NT2/D1 (cell line): ENCODE measurements around the gene CPLX1.

Experiments used
- SUZ12 ChIP-seq: IDR thresholded peaks from 2 replicates; pipeline ENCODE4 v1.6.1; 2011; ENCODE audit not compliant: insufficient read length, insufficient read depth; ENCODE audit errors: extremely low read depth
- YY1 ChIP-seq: IDR thresholded peaks from 2 replicates; pipeline ENCODE4 v1.6.1; 2011; ENCODE audit not compliant: insufficient read length, insufficient read depth

DNA sequence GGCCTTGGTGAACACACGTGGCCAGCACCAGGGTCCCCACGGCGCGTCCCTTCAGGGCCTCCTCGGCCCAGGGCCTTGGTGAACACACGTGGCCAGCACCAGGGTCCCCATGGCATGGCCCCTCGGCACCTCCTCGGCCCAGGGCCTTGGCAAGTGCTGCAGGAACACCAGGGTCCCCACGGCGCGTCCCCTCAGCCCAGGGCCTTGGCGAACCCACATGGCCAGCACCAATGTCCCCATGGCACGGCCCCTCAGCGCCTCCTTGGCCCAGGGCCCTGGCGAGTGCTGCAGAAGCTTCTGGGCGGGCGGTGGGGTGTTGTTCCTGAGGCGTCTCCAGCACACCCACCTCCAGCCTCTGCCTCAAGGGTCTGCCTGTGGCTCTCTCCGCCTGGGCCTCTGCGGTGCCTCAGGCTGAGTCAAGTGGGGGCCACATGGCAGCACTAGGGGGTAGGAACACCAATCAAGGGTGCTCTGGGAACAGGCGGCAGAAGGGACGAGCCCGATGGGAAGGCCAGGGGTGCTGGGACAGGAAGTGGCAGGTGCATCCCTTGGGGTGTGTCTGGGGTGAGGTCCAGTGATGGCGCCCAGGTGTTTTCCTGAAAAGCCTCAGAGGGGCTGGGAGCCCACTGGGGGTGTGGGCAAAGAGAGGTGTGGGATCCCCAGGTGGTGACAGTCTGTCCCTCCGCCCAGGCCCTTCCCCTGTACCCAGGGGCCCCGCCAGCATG is 41.8 kb upstream of the CPLX1 start:
- no peak for TF ChIP-seq SUZ12
- TF ChIP-seq YY1 = no peak
